Posterior cingulate gyrus (tissue), 11 donors: ENCODE results near the gene PRTFDC1.
"Not testable (repeated sequence)": the region's sequence is repeated elsewhere in the genome, so short reads cannot be mapped to it uniquely, and the experiment has no call there.

Source experiments
- DNase-seq, 10 donors: peaks; one replicate each; pipeline versions ENCODE4 v3.0.0 to v3.0.0-alpha.2; 2020 to 2021; ENCODE audit warnings: mixed read lengths in 3 of 10
- intact Hi-C: fragments of 100-400 bp; cut with DNase I; formaldehyde crosslinking; loops from one replicate; pipeline ENCODE4 v1.15.1; 2023

PRTFDC1 gene

DNA sequence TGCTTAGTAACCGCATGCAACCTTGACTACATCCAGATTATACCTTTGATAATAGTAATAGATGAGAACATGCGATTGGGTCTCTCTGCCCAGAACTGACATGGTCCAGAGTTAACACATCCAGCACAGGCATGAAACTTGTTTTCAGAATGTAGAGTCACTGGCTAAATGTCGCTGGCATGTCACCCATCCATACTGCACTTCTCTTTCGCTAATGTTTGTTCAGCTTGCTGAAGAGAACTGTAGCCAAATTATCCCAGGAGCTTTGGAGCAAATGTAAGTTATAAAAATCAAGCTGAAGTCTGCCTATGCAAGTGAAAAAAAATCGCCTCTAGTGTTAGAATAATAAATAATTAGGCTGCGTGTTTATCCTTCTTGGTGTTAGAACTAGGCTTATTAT is 98.2 kb downstream of the PRTFDC1 start:
- no peak for DNase-seq
- intact Hi-C loops, result loop anchor here (10.0 kb wide), 1 partner anchor 129 kb away; the partner anchor contains the start of gene ARHGAP21

- no peak for DNase-seq
- intact Hi-C loops, result loop anchor here (10.0 kb wide), 1 partner anchor 129 kb away; the partner anchor contains the start of gene ARHGAP21
These were observed 98.7 kb downstream of the PRTFDC1 start for GRCh38 chr10:24853661-24854060.

DNA sequence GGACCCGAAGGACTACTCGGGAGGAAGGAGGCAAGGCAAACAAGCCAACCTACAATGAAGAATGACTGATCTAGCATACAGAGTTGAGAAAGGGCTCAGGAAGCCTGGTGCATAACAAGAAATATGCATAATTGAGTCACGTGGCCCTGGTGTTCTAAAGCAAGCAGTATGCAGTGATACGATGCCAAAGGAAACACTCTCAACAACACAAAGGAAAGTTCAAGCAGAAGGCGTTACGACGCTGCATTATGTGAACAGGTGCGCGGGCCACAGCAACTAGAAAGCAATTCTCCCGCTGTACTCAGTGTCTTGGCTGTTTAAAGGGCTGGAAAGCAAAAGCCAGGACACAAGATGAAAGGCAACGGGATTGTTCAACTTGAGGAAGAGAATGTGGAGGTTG is 100.8 kb downstream of the PRTFDC1 start:
- intact Hi-C loops, result loop anchor here (10.0 kb wide), 1 partner anchor 127 kb away; the partner anchor contains the start of gene ARHGAP21
- peak in 1 of 10 donors; percentile 22 for DNase-seq

GRCh38 chr10:24850727-24851296 is 101.6 kb downstream of the PRTFDC1 start:
- intact Hi-C loops, result loop anchor here (10.0 kb wide), 1 partner anchor 126 kb away; the partner anchor contains the start of gene ARHGAP21
- no peak for DNase-seq

- intact Hi-C loops, result loop anchor here (10.0 kb wide), 1 partner anchor 125 kb away; the partner anchor contains the start of gene ARHGAP21
These were observed 102.7 kb downstream of the PRTFDC1 start for GRCh38 chr10:24849501-24850299.

GRCh38 chr10:24849051-24849450 is 103.4 kb downstream of the PRTFDC1 start:
- intact Hi-C loops, result no loop called here
- no peak for DNase-seq

More at GRCh38 chr10:24849501-24850299, 102.7 kb downstream of the PRTFDC1 start:
- no peak for DNase-seq

- intact Hi-C loops, result no loop called here
- DNase-seq, result no peak
These were observed 104.2 kb downstream of the PRTFDC1 start for GRCh38 chr10:24848195-24848594.

- intact Hi-C loops, result no loop called here
- DNase-seq, result no peak
These were observed 105.0 kb downstream of the PRTFDC1 start for GRCh38 chr10:24847112-24848070.

DNA sequence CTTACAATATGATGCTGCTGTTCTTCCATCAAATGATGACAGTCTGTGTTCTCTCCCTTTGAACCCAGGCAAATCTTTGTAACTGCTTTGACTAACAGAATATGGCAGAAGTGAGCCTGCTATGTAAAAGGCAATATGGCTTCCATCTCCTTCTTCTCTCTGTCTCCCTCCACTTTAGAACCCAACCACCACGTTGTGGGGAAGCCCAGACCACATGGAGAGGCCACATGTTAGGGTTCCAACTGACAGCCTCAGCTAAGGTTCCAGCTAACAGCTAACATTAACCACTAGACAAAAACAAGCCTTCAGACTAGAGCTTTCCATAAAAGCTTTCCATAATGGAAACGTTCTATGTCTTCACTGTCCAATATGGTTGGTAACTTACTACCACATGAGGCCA is 107.7 kb downstream of the PRTFDC1 start:
- intact Hi-C loops, result no loop called here
- no peak for DNase-seq

DNA sequence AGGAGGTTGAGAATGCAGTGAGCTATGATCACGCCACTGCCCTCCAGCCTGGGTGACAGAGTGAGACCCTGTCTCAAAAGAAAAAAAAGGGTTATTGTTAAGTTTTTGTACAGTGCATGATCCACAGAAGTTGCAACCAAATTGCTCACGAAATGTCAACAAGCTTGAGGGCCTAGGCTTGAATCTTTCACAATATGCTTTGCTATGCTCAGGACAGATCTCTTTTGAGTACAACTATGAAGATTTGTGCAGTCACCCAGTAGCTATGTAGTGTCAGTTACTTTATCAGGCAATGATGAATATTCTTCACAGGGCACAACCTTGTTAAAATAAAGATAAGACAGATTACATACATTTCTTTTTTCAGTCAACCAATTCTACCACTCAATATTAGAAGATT is 109.2 kb downstream of the PRTFDC1 start:
- intact Hi-C loops, result no loop called here
- no peak for DNase-seq

GRCh38 chr10:24842856-24843255 is 109.5 kb downstream of the PRTFDC1 start:
- intact Hi-C loops, result no loop called here
- no peak for DNase-seq

DNA sequence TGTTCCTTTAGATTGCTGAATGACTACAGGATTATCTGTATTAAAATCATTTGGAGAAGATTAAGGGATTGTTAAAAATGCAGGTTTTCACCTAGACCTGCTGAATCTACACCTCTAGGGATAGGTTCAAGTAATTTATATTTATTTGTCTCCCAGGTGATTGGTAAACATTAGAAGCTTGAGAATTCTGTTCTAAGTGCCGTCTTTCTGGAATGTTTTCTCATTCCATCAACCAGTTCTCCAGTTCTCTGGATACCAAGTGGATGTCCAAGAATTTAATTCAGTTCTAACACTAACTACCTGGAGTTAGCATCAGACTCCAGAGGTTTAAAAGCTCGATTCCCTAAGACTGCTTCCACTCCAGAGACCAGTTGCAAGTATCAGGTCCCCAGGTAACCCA is 110.9 kb downstream of the PRTFDC1 start:
- intact Hi-C loops, result no loop called here
- DNase-seq, result no peak

- DNase-seq, result no peak
- intact Hi-C loops, result no loop called here
These were observed 111.6 kb downstream of the PRTFDC1 start for GRCh38 chr10:24840784-24841183.

DNA sequence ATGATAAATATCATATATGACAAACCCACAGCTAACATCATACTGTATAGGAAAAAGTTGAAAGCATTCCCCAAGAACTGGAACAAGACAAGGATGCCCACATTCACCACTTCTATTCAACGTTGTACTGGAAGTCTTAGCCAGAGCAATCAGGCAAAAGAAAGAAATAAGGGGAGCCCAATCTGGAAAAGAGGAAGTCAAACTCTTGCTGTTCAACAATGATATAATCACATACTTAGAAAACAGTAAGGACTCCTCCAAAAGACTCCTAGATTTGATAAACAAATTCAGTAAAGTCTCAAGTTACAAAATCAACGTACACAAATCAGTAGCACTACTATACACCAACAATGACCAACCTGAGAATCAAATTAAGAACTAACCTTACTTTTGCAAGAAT is 114.6 kb downstream of the PRTFDC1 start:
- intact Hi-C loops, DNase-seq: not testable (repeated sequence)

- intact Hi-C loops, result no loop called here
- no peak for DNase-seq
These were observed 117.5 kb downstream of the PRTFDC1 start for GRCh38 chr10:24834869-24835268.

DNA sequence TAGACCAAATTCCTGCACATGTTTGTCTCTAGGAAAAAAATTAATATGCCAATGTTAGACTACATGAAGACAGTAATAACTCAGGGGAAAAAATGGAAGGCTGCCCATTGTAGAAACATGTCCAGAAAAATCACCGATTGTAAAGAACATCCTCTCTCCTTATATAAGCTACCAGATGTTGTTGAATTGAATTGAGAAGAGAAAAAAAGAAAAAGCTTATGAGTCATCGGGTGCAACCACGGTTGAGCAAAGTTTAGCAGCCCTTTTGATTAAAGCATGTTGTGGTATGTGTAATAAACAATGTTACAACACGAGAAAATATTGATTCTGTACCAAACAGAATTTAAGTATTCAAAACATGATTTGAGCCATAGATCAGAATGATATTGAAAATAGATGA is 126.4 kb downstream of the PRTFDC1 start:
- intact Hi-C loops, result no loop called here
- DNase-seq, result no peak

- intact Hi-C loops, result no loop called here
- no peak for DNase-seq
These were observed 126.9 kb downstream of the PRTFDC1 start for GRCh38 chr10:24825551-24825950.

DNA sequence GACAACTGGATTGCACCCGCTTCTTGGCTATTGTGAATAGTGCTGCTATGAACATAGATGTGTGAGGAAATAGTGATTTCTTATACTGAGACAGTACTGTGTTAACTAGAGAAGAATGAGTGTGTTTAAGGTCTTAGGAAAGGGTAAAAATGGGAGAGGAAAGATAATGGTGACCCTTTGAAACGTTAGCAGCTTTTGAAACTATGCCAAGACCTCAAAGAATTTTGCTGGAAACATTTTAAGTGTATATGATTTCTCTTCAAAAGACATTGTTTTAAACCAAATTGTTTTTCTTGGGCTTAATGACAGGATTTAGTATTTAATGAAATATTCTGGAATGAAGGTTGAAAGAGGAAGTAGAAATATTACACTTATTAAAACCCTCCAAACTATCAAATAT is 127.9 kb downstream of the PRTFDC1 start:
- no peak for DNase-seq
- intact Hi-C loops, result no loop called here

DNA sequence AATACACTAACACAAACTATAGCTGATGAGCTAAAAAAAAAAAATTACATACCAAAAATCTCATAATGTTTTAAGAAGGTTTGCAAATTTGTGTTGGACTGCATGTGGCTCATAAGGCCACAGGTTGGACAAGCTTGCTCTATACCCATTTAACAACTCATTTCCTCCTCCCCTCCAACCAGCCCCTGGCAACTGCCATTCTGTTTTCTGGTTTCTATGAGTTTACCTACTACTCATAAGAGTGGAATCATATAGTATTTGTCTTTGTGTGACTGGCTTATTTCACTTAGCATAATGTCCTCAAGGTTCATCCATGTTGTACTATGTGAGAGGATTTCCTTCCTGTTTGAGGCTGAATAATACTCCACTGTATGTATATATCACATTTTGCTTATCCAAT is 128.3 kb downstream of the PRTFDC1 start:
- intact Hi-C loops, result no loop called here
- DNase-seq, result no peak

DNA sequence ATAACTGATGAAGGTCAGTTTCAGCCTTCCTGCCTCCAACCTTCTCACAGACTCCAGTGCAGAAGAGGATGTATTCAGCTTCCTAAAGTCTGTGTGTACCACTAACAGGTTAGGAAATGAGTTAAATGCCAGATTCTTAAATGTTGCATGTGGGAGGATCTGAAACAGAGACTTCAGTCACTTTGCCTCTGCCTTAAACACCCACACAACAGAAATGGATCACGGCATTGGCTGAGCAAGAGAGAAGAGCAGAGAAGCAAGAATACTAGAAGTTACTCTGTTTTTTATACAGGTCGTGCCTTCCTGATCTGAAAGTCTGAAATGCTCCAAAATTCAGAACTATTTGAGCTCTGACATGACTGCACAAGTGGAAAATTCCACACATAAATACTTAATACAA is 129.8 kb downstream of the PRTFDC1 start:
- no peak for DNase-seq

DNA sequence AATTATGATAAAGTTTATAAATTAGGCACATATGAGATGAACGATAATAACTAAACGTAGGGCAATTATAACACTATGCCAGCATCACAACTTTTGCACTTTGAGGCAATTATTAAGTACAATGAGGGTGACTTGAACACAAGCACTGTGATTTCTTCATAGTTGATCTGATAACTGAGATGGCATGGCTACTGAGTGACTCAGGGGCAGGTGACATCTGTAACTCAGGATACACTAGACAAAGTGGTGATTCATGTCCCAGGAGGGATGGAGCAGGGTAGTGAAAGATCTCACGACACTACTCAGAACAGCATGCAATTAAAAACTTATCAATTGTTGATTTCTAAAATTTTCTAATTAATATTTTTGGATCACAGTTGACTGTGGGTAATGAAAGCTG is 130.4 kb downstream of the PRTFDC1 start:
- intact Hi-C loops, result no loop called here
- no peak for DNase-seq

More for the DNA sequence above, 129.8 kb downstream of the PRTFDC1 start:
- intact Hi-C loops, result no loop called here
